SKM-1 (cell line): Measurements from ENCODE around the gene TMEM202.
"Not testable (repeated sequence)": the region's sequence is repeated elsewhere in the genome, so short reads cannot be mapped to it uniquely, and the experiment has no call there.

Experiments used
- DNase-seq: peaks from one replicate; lab custom pipeline; 2025; ENCODE audit not compliant: unreplicated experiment; lab: John Stamatoyannopoulos, UW

The TMEM202 gene

GRCh38 chr15:72397796-72398588, at the start of gene TMEM202:
TMEM202 (plus strand) TSS chr15:72398305; CDS start chr15:72398327, 22 bp downstream.
- no peak for DNase-seq

GRCh38 chr15:72353266-72353665, 44.8 kb upstream of the TMEM202 start:
- DNase-seq, result no peak

GRCh38 chr15:72354496-72354895, 43.6 kb upstream of the TMEM202 start:
- no peak for DNase-seq

GRCh38 chr15:72358121-72358520, 40.0 kb upstream of the TMEM202 start:
- DNase-seq, result no peak

GRCh38 chr15:72358650-72359171, 39.4 kb upstream of the TMEM202 start:
- DNase-seq, result no peak

GRCh38 chr15:72361176-72361575, 36.9 kb upstream of the TMEM202 start:
- DNase-seq, result no peak

- DNase-seq, result peak; percentile 87
Observed at GRCh38 chr15:72365844-72366243, 32.3 kb upstream of the TMEM202 start.

- DNase-seq, result peak; percentile 47
Observed at GRCh38 chr15:72368325-72368724, 29.8 kb upstream of the TMEM202 start.

GRCh38 chr15:72368899-72369298, 29.2 kb upstream of the TMEM202 start:
- no peak for DNase-seq

- peak; percentile 13 for DNase-seq
Observed at GRCh38 chr15:72369964-72370363, 28.1 kb upstream of the TMEM202 start.

GRCh38 chr15:72372361-72372760, 25.7 kb upstream of the TMEM202 start:
- no peak for DNase-seq

GRCh38 chr15:72375501-72375845, 22.6 kb upstream of the TMEM202 start:
- DNase-seq, result no peak

- DNase-seq, result peak; percentile 72
Observed at GRCh38 chr15:72375846-72376581, 22.1 kb upstream of the TMEM202 start, which contains the start of gene HEXA. HEXA (minus strand) TSS chr15:72376014; CDS start chr15:72375972, 42 bp downstream.

- no peak for DNase-seq
Observed at GRCh38 chr15:72377331-72377730, 20.8 kb upstream of the TMEM202 start.

- DNase-seq, result not testable (repeated sequence)
Observed at GRCh38 chr15:72379106-72379505, 19.0 kb upstream of the TMEM202 start.

- no peak for DNase-seq
Observed at GRCh38 chr15:72379856-72380430, 18.2 kb upstream of the TMEM202 start.

- DNase-seq, result no peak
Observed at GRCh38 chr15:72380743-72381142, 17.4 kb upstream of the TMEM202 start.

GRCh38 chr15:72382146-72382545, 16.0 kb upstream of the TMEM202 start:
- DNase-seq, result no peak

GRCh38 chr15:72387741-72388140, 10.4 kb upstream of the TMEM202 start:
- no peak for DNase-seq

- DNase-seq, result no peak
Observed at GRCh38 chr15:72389231-72389630, 8.9 kb upstream of the TMEM202 start.

- DNase-seq, result not testable (repeated sequence)
Observed at GRCh38 chr15:72396331-72396730, 1.8 kb upstream of the TMEM202 start.

- DNase-seq, result no peak
Observed at GRCh38 chr15:72398648-72399047, 543 bp downstream of the TMEM202 start.
